GM18858 (cell line): Measurements from ENCODE around the gene EFNB3.

Experiments
- ATAC-seq: cut with Tn5 transposase; IDR thresholded peaks from one replicate; pipeline ENCODE4 v1.9.1; 2021; ENCODE audit not compliant: unreplicated experiment

EFNB3 gene

DNA sequence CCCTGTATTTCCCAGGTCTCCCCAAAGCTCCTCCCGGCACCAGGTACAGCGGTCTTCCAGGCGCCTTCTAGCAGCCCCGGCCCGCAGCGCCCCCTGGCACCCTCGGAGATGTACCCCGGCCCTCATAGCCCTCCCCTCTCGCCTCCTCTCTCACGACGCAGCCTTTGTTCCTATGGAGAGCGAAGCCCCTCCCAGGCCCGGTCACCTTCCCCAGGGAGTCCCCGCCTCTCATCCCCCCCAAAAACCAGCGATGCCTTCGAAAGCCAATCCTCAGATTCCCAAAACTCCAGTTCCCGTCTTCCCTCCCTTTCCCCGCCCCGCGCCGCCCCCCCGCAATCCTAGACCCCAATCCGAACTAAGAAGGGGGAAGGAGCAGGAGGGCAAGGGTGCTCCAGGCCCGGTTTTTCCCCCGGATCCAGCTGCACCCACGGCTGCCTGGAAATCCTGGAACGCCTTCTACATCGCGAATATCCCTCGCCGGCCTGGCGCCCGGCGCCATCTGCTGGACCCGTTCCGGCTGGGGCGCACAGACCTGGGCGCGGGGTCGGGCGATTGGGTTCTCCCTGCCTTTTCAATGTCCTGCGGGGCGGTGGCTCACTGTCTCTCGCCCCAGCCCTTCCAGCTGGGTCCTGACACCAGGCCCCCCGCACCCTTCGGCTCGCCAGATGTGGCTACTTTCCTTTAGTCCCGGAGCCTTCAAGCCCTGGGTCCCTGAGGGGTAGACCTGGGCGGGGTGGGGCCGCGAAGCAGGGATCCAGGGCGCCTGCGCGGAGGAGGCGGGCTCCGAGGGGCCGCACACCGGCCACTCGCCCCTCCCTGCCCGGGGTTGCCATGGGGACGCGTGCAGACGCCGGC lies 12.1 kb downstream of the EFNB3 start, which contains the start of gene DNAH2:
TSS of gene DNAH2 (plus strand) at position 844 of the 855 bp plus-strand sequence. CDS start 1,991 bp downstream, outside the sequence.
- no peak for ATAC-seq

DNA sequence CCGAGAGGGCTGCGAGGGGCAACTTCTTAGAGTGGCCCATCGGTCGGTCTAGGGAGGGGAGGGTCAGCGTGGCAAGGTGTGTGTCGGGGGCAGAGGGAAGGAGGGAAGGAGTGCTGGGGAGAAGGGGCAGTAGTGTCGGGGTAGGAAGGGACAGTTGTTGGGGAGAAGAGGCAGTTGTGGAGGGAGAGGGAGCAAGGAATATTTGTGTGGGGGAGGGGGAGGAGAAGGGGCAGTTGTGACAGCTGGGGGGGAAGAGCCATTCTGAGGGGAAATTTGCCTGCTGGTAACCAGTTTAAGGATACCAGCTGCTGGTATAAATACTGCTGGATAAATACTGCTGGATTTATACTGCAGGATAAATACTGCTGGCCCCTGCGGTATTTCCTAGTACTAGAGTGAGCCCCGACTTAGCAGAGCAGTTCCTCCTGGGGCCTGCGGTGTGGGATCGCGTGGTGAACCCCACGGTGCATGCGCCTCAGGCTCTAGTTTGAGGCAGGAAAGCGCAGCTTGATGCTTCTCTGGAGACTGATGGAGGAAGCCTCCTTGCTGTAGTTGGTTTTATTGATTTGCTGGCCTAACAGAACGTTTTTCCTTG lies 12.9 kb downstream of the EFNB3 start:
- no peak for ATAC-seq

- no peak for ATAC-seq
These were observed 14.7 kb downstream of the EFNB3 start for GRCh38 chr17:7719661-7720060.

DNA sequence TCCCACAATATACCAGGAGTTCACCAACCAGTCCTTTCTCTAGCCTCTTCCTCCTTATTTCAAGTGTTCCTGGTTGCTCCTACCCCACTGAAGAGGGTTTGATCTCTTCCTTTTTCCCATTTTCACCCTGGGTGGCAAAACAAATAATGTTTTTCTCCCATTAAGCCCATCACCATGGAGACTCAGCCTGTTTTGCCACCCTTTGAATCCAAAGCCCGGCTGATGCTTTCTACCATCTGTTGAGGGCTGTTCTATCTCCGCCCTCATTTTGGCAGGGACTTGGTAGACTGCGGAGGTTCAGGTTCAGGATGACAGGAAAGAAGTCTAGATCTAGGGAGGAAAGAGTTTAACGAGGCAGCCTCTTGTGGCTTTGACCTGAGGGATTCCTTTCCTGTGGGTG lies 15.1 kb downstream of the EFNB3 start:
- ATAC-seq = no peak

- no peak for ATAC-seq
These were observed 16.6 kb downstream of the EFNB3 start for GRCh38 chr17:7721612-7722011.

DNA sequence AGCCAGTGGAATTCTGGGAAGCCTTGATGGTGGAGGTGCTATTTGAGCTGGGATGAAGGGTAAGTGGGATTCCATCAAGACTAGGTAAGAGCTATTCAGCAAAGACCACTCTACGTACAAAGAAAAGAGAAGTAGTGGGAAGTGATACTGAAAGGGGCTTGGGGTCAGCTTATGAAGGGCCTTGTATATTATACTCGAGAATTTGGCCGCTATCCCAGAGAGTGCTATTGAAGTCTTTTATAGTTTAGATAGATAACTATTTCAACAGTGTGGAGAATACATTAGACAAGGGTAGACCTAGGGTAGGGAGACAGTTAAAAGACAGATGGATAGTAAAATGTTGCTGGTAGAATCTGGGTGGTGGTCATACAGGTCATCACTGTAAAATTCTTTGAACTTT lies 22.9 kb downstream of the EFNB3 start:
- ATAC-seq = no peak

DNA sequence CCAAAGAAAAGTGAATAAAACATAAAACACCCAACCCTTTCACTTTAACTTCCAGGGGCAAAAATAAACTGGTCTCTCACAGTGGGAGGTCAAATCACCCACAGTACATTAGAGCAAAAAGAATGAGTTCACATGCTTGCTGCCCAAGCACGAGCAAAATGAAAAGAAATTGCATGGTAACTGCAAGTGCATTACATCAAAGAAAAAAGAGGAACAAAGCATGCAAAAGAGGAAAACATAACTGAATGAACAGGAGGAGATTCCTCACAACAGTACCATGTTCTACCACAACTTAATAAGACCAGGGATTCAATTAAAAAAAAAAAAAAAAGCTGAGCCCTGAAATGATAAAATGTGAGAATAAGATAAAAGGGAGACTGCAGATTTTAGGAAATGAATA lies 24.8 kb downstream of the EFNB3 start:
- no peak for ATAC-seq

- no peak for ATAC-seq
These were observed 28.1 kb downstream of the EFNB3 start for GRCh38 chr17:7732981-7733539.

GRCh38 chr17:7737601-7738000 lies 32.6 kb downstream of the EFNB3 start:
- ATAC-seq = no peak

- ATAC-seq = no peak
These were observed 34.7 kb downstream of the EFNB3 start for GRCh38 chr17:7739746-7740145.

DNA sequence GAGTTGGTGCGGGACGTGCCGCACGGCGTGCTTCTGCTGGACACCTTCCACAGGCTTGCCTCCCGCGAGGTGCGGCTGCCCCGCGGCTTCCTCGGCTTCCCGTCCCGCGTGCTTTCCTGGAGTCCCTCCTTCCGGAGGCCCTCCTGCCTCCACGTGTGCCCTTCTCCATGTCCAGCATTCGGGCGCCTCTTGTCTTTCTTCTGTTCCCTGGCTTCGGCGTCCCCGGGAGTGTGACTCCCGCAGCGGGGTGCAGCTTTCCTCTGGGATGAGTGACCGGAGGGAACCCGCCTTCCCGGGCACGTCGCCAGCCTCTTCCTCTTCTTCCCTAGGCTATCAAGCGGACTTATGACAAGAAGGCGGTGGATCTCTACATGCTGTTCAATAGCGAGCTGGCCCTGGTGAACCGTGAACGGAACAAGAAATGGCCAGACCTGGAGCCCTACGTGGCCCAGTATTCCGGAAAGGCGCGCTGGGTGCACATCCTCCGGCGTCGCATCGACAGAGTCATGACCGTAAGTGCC lies 35.5 kb downstream of the EFNB3 start:
- ATAC-seq = no peak

DNA sequence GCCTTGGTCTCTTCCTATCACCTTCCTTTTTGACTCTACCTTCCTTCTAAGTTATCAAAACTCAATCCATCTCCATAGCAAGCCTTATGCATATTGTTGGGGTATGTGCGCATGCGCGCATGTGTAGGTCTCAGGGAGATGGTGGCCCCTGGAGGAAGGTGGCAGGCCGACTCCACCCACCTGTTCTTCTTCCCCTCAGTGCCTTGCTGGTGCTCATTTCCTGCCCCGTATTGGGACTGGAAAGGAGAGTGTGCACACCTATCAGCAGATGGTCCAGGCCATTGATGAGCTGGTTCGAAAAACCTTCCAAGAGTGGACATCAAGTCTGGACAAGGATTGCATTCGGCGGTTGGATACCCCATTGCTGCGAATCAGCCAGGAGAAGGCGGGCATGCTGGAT lies 37.7 kb downstream of the EFNB3 start:
- no peak for ATAC-seq

DNA sequence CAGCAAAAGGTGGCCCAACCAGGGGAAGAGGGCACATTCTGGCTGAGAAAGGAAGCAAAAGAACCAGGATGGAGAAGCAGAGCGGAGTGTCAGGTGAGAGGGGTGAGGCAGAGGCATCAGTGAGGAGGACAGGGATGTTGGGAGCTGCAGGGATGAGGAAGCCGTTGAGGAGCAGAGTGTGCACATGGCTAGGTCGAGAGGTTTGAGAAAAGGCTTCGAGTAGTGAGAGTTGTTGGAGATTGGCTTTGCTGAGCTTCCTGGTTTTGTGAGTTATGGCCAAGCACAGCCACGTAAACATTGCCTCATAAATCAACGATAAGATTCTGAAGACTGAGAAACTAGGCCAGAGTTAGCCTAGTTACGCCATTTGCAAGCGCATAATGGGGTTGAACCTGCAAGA lies 39.4 kb downstream of the EFNB3 start:
- no peak for ATAC-seq

DNA sequence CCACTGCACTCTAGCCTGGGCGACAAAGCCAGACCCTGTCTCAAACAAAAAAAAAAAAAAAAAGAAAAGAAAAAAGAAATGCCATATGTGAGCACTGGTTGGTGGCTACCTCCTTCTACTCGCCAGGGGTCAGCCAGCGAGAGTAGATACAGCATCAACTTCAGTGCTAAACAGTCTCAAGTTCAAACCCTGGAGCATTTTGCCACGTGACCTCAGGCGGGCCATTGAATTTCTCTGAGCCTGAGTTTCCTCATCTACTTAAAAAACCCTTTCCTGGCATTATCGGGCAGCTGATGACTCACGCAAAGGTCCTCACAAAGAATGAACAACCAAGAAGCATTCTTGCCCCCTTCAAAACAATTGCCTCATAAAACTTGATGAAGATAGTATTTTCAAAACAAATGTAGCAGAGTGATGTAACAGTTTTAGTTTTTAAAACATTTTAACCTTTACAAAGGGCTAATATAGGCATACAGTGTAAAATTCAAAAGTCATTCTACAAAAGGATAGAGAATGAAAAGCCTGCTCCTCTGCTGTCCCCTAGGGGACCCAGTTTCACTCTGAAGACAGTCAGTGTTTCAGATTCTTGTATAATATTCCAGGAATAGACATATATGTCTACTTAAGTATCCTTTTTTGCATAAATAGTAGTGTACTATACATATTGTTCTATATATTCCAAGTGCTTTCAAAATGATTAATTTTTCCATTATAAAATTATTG lies 40.9 kb downstream of the EFNB3 start:
- no peak for ATAC-seq

GRCh38 chr17:7747635-7748071 lies 42.7 kb downstream of the EFNB3 start:
- ATAC-seq = no peak

DNA sequence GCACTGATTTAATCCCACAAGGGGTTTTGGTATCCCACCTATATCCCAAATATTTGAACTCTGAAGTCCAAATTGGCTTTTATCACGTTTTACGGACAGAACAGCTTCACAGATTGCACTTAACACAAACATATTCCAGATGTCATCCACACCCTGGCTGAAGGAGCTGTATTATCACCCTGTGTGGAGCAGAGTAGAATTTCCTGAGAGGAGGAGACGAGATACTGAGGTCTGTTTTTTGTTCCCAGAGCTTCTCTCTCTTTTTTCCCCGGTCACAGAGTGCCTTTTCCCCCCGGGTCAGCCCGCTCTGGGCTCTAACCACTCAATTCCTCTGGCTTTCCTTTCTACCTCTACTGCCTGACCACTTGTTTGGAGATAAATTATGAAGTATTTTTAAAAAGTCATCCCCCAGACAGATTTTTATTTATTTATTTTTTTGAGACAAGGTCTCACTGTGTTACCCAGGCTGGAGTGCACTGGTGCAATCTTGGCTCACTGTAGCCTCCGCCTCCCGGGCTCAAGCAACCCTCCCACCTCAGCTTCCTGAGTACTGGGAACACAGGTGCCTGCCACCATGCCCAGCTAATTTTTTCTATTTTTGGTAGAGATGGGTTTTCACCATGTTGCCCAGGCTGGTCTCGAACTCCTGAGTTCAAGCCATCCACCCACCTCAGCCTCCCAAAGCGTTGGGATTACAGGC lies 43.2 kb downstream of the EFNB3 start:
- ATAC-seq = no peak

- no peak for ATAC-seq
These were observed 45.4 kb downstream of the EFNB3 start for GRCh38 chr17:7750321-7750821.

DNA sequence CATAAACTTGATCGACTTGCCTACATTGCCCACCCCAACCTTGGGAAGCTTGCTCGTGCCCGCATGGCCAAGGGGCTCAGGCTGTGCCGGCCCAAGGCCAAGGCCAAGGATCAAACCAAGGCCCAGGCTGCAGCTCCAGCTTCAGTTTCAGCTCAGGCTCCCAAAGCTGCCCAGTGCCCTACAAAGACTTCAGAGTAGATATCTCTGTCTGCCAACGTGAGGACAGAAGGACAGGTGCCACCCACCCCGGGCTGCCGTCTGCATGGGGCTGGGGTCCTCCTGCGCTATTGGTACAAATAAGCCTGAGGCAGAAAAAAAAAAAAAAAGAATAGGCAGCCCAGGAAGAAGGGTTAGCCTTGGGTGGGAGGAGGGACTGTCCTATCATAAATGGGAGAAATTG lies 49.7 kb downstream of the EFNB3 start:
- ATAC-seq = no peak

DNA sequence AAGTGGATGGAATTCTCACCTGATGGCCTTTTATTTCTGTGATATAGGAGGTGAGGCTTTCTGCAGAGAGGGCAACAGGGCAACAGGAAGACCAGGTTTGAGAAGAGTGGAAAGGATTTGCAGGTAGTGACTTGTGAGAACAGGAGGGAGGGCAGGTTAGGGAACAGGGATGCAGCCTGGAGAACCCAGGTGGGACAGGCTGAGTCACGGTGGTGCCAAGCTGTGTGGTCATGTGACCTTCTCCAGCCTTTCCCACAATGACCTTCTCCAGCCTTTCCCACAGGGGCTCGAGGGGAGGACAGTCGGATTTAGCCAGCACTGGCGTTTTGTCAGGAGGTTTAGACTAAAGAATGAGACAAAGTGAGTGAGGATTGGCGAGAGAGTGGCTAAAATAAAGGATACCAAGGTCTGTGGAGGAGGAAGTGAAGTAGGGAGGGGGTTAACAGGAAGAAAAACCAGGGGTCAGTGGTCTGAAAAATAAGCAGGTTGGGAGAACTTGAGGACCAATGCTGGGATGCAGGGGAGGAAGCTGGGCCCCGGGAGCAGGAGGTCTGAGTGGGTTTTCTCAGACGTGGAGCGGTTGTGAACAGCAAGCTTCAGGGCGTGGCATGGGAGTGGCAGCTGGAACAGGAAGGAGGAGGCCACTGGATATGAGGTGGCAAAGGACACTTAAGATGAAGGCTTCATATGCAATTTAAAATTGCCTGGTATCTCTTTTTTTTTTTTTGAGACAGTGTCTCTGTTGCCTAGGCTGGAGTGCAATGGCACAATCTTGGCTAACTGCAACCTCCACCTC lies 50.3 kb downstream of the EFNB3 start:
- no peak for ATAC-seq

- ATAC-seq = no peak
These were observed 52.0 kb downstream of the EFNB3 start for GRCh38 chr17:7756968-7757367.
